Activated T-helper 2 cell treated with anti-CD3 and anti-CD28 coated beads, Interferon-gamma antibody, Interleukin-2, Interleukin-4, amounts not matched to agents 10 μg/mL and 5 μg/mL and 100 μg/mL, durations not matched to agents 14 hours and 24 hours and 36 hours (primary cell): ENCODE results near the gene TRMT1. TPM values are rescaled to one million over a fixed set of nuclear protein-coding genes. Genes with fewer than 3 reads are reported as not detected.

Source experiments
- DNase-seq: peaks from one replicate; pipeline ENCODE4 v3.0.0; 2021; ENCODE audit warnings: low spot score
- H3K27ac Mint-ChIP-seq: one replicate; pipeline ENCODE4 v1.8.0; 2021; ENCODE audit warnings: mixed read lengths
- H3K27me3 Mint-ChIP-seq: one replicate; pipeline ENCODE4 v1.8.0; 2021; ENCODE audit warnings: low read depth, mixed read lengths
- H3K36me3 Mint-ChIP-seq: one replicate; pipeline ENCODE4 v1.8.0; 2021; ENCODE audit warnings: low read depth, mixed read lengths
- H3K4me1 Mint-ChIP-seq: one replicate; pipeline ENCODE4 v1.8.0; 2021; ENCODE audit warnings: low read depth, mixed read lengths
- H3K4me3 Mint-ChIP-seq: one replicate; pipeline ENCODE4 v1.8.0; 2021; ENCODE audit warnings: low read depth, mild to moderate bottlenecking, moderate library complexity, mixed read lengths
- H3K9me3 Mint-ChIP-seq: one replicate; pipeline ENCODE4 v1.8.0; 2021; ENCODE audit warnings: mixed read lengths
- intact Hi-C: fragments of 100-400 bp; cut with micrococcal nuclease; formaldehyde crosslinking; loops from one replicate; pipeline ENCODE4 v1.15.1; 2023
- total RNA-seq: library from RNA; stranded (reverse); gene quantifications from 2 replicates; pipeline ENCODE4 v1.2.3, GENCODE V29; 2022

Gene TRMT1
- total RNA-seq, 1 donor from 2014 or later = 116 TPM

GRCh38 chr19:13060233-13060963 lies 56.1 kb downstream of the TRMT1 start:
- H3K4me1 Mint-ChIP-seq = peaks cover 4% of the 10 kb centered on the region
- no peaks in the 10 kb centered on the region for H3K9me3 Mint-ChIP-seq
- no peaks in the 10 kb centered on the region for H3K36me3 Mint-ChIP-seq
- peaks cover 29% of the 10 kb centered on the region for H3K27me3 Mint-ChIP-seq
- intact Hi-C loops = no loop called here
- H3K4me3 Mint-ChIP-seq = peak overlapping the region; percentile 70
- DNase-seq = no peak
- no peak overlapping the region for H3K27ac Mint-ChIP-seq

GRCh38 chr19:13058951-13059660 lies 57.4 kb downstream of the TRMT1 start:
- Mint-ChIP-seq H3K4me1 (peaks cover 4% of the 10 kb centered on the region), H3K36me3 (no peaks in the 10 kb centered on the region)

GRCh38 chr19:13057744-13058143 lies 58.8 kb downstream of the TRMT1 start:
- no peaks in the 10 kb centered on the region for H3K9me3 Mint-ChIP-seq
- intact Hi-C loops = no loop called here
- DNase-seq = no peak
- no peak overlapping the region for H3K27ac Mint-ChIP-seq
- H3K4me3 Mint-ChIP-seq = no peak overlapping the region
- H3K27me3 Mint-ChIP-seq = peaks cover 27% of the 10 kb centered on the region
- peaks cover 4% of the 10 kb centered on the region for H3K4me1 Mint-ChIP-seq
- H3K36me3 Mint-ChIP-seq = no peaks in the 10 kb centered on the region

More at GRCh38 chr19:13058951-13059660, 57.4 kb downstream of the TRMT1 start:
- H3K9me3 Mint-ChIP-seq = no peaks in the 10 kb centered on the region
- intact Hi-C loops = no loop called here
- no peak overlapping the region for H3K4me3 Mint-ChIP-seq
- H3K27ac Mint-ChIP-seq = no peak overlapping the region
- peaks cover 29% of the 10 kb centered on the region for H3K27me3 Mint-ChIP-seq
- DNase-seq = no peak

GRCh38 chr19:13057147-13057572 lies 59.4 kb downstream of the TRMT1 start:
- H3K36me3 Mint-ChIP-seq = no peaks in the 10 kb centered on the region
- peaks cover 4% of the 10 kb centered on the region for H3K4me1 Mint-ChIP-seq
- intact Hi-C loops = no loop called here
- no peak overlapping the region for H3K27ac Mint-ChIP-seq
- H3K27me3 Mint-ChIP-seq = peaks cover 22% of the 10 kb centered on the region
- H3K4me3 Mint-ChIP-seq = no peak overlapping the region
- H3K9me3 Mint-ChIP-seq = no peaks in the 10 kb centered on the region
- DNase-seq = no peak

- Mint-ChIP-seq H3K4me3 (no peak overlapping the region), H3K9me3 (no peaks in the 10 kb centered on the region), H3K36me3 (no peaks in the 10 kb centered on the region), H3K27ac (no peak overlapping the region), H3K27me3 (peaks cover 23% of the 10 kb centered on the region), H3K4me1 (peaks cover 6% of the 10 kb centered on the region)
- intact Hi-C loops = no loop called here
- DNase-seq = no peak
Measured at GRCh38 chr19:13056052-13056660, 60.4 kb downstream of the TRMT1 start.

GRCh38 chr19:13055213-13056051 lies 61.1 kb downstream of the TRMT1 start:
- DNase-seq = no peak

More at GRCh38 chr19:13055213-13056051, 61.1 kb downstream of the TRMT1 start:
- H3K27ac Mint-ChIP-seq = no peak overlapping the region
- H3K27me3 Mint-ChIP-seq = peaks cover 19% of the 10 kb centered on the region
- peaks cover 6% of the 10 kb centered on the region for H3K4me1 Mint-ChIP-seq
- intact Hi-C loops = no loop called here
- H3K4me3 Mint-ChIP-seq = no peak overlapping the region
- no peaks in the 10 kb centered on the region for H3K36me3 Mint-ChIP-seq
- no peaks in the 10 kb centered on the region for H3K9me3 Mint-ChIP-seq

Other genes with a start within 250 kb of the TRMT1 start
- 21.9 and 25.6 TPM in 2 replicates for gene DNASE2, start 235.3 kb downstream of the TRMT1 start, total RNA-seq
- gene KLF1, start 229.5 kb downstream of the TRMT1 start, total RNA-seq = 0.62 and 0.97 TPM in 2 replicates
- 51.6 and 53.2 TPM in 2 replicates for gene GCDH, start 225.6 kb downstream of the TRMT1 start, total RNA-seq
- gene SYCE2, start 197.4 kb downstream of the TRMT1 start, total RNA-seq = 1.9 and 3.2 TPM in 2 replicates
- gene FARSA, start 183.0 kb downstream of the TRMT1 start, total RNA-seq = 165 and 166 TPM in 2 replicates
- 984 and 991 TPM in 2 replicates for gene CALR, start 178.1 kb downstream of the TRMT1 start, total RNA-seq
- 189 and 196 TPM in 2 replicates for gene RAD23A, start 170.9 kb downstream of the TRMT1 start, total RNA-seq
- 29.2 and 32.6 TPM in 2 replicates for gene GADD45GIP1, start 159.5 kb downstream of the TRMT1 start, total RNA-seq
- 0.16 TPM in 1 of 2 replicates, not detected in the other for gene DAND5, start 147.2 kb downstream of the TRMT1 start, total RNA-seq
- 2.7 and 3.0 TPM in 2 replicates for gene NFIX, start 121.3 kb downstream of the TRMT1 start, total RNA-seq
- gene LYL1, start 13.9 kb downstream of the TRMT1 start, total RNA-seq = 5.5 and 5.6 TPM in 2 replicates
- gene NACC1, start 1.5 kb upstream of the TRMT1 start, total RNA-seq = 117 and 132 TPM in 2 replicates
- gene STX10, start 33.6 kb upstream of the TRMT1 start, total RNA-seq = 68.9 and 69.1 TPM in 2 replicates
- 140 and 143 TPM in 2 replicates for gene IER2, start 33.7 kb upstream of the TRMT1 start, total RNA-seq